ENCODE measurements around the gene RREB1.
"Not testable (repeated sequence)": the region's sequence is repeated elsewhere in the genome, so short reads cannot be mapped to it uniquely, and the experiment has no call there.

Gene RREB1

GRCh38 chr6:7262746-7263518 lies 155.2 kb downstream of the RREB1 start:
- no peak for DNase-seq (ENCODE audit: low read depth in 2 of 2)

- not testable (repeated sequence) for DNase-seq (ENCODE audit: low read depth in 2 of 2)
Measured at GRCh38 chr6:7263519-7263805, 155.7 kb downstream of the RREB1 start.

- DNase-seq (ENCODE audit: low read depth in 2 of 2) = no peak
Measured at GRCh38 chr6:7264041-7264440, 156.3 kb downstream of the RREB1 start.

GRCh38 chr6:7264686-7265384 lies 157.1 kb downstream of the RREB1 start:
- no peak for DNase-seq (ENCODE audit: low read depth in 2 of 2)

- not testable (repeated sequence) for DNase-seq (ENCODE audit: low read depth in 2 of 2)
Measured at GRCh38 chr6:7265385-7265726, 157.6 kb downstream of the RREB1 start.

- DNase-seq (ENCODE audit: low read depth in 2 of 2) = no peak
Measured at GRCh38 chr6:7267071-7267465, 159.3 kb downstream of the RREB1 start.

GRCh38 chr6:7267466-7268091 lies 159.8 kb downstream of the RREB1 start:
- DNase-seq (ENCODE audit: low read depth in 2 of 2) = no peak

GRCh38 chr6:7268362-7268761 lies 160.6 kb downstream of the RREB1 start:
- DNase-seq (ENCODE audit: low read depth in 2 of 2) = no peak

- no peak for DNase-seq (ENCODE audit: low read depth in 2 of 2)
Measured at GRCh38 chr6:7268816-7269555, 161.2 kb downstream of the RREB1 start.

- DNase-seq (ENCODE audit: low read depth in 2 of 2) = no peak
Measured at GRCh38 chr6:7269816-7270215, 162.1 kb downstream of the RREB1 start.

GRCh38 chr6:7270320-7271204 lies 162.8 kb downstream of the RREB1 start:
- no peak for DNase-seq (ENCODE audit: low read depth in 2 of 2)

- no peak for DNase-seq (ENCODE audit: low read depth in 2 of 2)
Measured at GRCh38 chr6:7271205-7271534, 163.4 kb downstream of the RREB1 start.

- DNase-seq (ENCODE audit: low read depth in 2 of 2) = no peak
Measured at GRCh38 chr6:7273709-7274108, 165.9 kb downstream of the RREB1 start.

GRCh38 chr6:7274525-7274924 lies 166.8 kb downstream of the RREB1 start:
- DNase-seq (ENCODE audit: low read depth in 2 of 2) = not testable (repeated sequence)

GRCh38 chr6:7276199-7276524 lies 168.4 kb downstream of the RREB1 start:
- no peak for DNase-seq (ENCODE audit: low read depth in 2 of 2)

- DNase-seq (ENCODE audit: low read depth in 2 of 2) = no peak
Measured at GRCh38 chr6:7282097-7282906, 174.5 kb downstream of the RREB1 start.

GRCh38 chr6:7283676-7284075 lies 175.9 kb downstream of the RREB1 start:
- no peak for DNase-seq (ENCODE audit: low read depth in 2 of 2)

GRCh38 chr6:7285416-7285815 lies 177.7 kb downstream of the RREB1 start:
- DNase-seq (ENCODE audit: low read depth in 2 of 2) = no peak

GRCh38 chr6:7290079-7290478 lies 182.3 kb downstream of the RREB1 start:
- no peak for DNase-seq (ENCODE audit: low read depth in 2 of 2)

- DNase-seq (ENCODE audit: low read depth in 2 of 2) = no peak
Measured at GRCh38 chr6:7292596-7293255, 185.0 kb downstream of the RREB1 start.

Measured in stimulated activated CD4-positive, alpha-beta T cell treated with anti-CD3 and anti-CD28 coated beads, Interleukin-4, amount 100 ng/mL, for 48 hours (primary cell).